LNCaP clone FGC (cell line): Measurements from ENCODE around the gene NARS2.

Source experiments
- DNase-seq: peaks from one replicate; pipeline ENCODE4 v3.0.0-alpha.2; 2011; ENCODE audit warnings: low read depth
- H3K4me3 ChIP-seq: 2 replicates; pipeline ENCODE4 v1.5.1; 2011; ENCODE audit warnings: mild to moderate bottlenecking, low read depth, low read length, control low read depth
- TF ChIP-seq, protein P1 (sequence below): IDR thresholded peaks from 2 replicates; pipeline ENCODE4 v1.5.1; 2012; ENCODE audit warnings: mild to moderate bottlenecking; ENCODE audit not compliant: control insufficient read depth, insufficient read depth; ENCODE audit errors: extremely low read depth

The NARS2 gene

DNA sequence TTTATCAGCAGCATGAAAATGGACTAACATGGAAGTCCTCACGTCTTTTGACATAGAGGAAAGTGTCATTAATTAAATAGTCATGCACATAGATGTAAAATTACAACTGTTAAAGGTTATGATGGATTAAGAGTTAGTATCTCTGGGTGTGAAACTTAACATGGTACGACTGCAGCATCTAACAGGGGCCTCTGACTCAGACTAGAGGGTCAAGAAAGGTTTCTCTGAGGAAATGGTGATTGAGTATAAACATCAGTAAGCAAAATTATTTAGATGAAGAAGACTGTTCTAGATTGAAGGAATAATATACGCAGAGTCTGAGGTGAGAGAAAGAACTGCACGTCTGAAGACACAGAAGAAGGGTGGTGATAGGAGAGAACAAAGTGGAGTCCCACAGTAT, 114.9 kb downstream of the NARS2 start:
- TF ChIP-seq, protein P1, sequence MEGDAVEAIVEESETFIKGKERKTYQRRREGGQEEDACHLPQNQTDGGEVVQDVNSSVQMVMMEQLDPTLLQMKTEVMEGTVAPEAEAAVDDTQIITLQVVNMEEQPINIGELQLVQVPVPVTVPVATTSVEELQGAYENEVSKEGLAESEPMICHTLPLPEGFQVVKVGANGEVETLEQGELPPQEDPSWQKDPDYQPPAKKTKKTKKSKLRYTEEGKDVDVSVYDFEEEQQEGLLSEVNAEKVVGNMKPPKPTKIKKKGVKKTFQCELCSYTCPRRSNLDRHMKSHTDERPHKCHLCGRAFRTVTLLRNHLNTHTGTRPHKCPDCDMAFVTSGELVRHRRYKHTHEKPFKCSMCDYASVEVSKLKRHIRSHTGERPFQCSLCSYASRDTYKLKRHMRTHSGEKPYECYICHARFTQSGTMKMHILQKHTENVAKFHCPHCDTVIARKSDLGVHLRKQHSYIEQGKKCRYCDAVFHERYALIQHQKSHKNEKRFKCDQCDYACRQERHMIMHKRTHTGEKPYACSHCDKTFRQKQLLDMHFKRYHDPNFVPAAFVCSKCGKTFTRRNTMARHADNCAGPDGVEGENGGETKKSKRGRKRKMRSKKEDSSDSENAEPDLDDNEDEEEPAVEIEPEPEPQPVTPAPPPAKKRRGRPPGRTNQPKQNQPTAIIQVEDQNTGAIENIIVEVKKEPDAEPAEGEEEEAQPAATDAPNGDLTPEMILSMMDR = no peak
- H3K4me3 ChIP-seq = no peak overlapping the region
- no peak for DNase-seq

DNA sequence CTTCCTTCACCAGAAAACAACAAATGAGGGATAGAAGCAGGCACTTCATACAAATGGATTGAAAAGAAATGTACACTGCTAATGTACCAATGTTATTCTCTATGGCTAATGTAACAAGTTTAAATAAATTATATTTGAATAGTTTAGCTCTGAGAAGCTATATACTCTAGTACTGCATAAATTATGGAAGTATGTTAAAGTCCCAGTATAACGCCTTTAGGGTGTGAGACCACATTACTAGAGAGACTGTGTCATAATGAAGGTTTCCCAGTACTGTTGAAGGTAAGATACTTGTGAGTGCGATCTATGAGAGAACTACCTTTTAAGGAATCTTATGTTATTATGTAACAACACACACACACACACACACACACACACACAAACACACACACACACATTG, 117.2 kb downstream of the NARS2 start:
- no peak for DNase-seq
- H3K4me3 ChIP-seq = no peak overlapping the region
- TF ChIP-seq, protein P1 = no peak

DNA sequence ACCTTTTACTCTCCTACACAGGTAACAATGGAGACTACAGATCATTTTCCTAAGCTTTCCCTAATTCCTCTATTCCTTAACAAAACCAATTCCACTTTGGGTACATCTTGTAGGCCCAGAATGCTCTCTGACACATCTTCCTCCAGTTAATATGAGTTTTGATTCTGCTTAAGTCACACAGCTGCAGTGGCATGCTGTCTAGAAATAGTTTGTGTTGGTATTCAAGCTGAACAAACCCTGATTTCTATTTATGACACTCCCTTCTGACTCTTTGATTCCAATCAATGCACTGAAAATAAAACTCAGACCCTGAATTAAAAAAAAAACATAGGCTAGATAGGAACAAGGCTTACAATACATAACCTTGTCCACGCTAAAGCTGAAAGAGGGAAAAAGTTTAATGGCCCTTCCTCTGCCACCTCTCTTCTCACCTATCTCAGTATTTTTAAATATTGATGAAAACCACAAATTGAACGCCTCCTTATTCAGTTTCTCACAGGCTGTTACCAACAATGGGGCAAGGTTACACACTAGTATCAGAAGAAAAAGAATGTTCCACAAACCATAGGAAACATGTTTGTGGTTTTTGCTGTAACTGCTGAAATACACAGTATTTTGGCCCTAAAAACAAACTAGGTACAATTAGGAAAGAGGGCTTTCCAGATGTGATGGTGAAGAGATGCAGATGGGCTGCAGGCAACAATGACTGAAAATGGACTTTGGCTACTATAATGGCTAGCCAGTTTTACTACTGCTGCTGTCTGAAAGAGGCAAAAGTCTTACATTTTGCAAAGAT, 121.3 kb downstream of the NARS2 start:
- TF ChIP-seq, protein P1 = no peak
- no peak for DNase-seq
- no peak overlapping the region for H3K4me3 ChIP-seq

DNA sequence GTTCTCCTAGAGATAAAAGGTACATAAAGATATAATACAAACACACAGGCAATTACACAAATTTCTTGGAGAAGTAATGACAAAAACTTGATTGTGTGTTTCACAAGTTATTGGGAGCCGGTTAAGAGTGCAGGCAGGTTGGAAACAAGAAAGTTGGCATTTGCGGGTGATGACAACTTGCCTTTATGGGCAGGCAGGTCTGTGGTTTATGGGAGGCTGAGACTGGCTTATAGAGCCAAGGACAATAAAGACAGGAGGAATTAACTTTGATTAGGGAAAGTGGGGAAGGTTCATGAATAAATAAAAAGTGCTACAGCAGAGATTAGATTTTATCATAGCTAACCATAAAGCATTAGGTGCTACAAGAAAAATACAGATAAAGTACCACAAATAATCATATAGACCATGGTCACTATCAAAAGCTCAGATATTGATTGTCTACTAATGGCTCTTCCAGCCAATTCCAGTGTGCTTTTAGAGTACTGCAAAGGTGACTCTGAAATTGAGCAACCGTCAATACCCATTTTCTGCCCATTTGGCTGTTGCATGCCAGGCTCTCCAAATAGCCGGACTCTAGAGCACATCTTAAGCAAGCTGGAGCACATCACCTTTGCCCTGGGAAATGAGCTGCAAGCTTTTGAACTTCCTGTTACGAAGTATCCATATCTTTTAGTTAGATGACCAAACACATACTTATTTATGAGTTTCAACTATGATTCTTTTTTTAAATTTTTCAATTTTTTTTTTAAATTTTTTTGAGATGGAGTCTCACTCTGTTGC, 123.1 kb downstream of the NARS2 start:
- peak; percentile 66 for DNase-seq
- TF ChIP-seq, protein P1 = no peak

DNA sequence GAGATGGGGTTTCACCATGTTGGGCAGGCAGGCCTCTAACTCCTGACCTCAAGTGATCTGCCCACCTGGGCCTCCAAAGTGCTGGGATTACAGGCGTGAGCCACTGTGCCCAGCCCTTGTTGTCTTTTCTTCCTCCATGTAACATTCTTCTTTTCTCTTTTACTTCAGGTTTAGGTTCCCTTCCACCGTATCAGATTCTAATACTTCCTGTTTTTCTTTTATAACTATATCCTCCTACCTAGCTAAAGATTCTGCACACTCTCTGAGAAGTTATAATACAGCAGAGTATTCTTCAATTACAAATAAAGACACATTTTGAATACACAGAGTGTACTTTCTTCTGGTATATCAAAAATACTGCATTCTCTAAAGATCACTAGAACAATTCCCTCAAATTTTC, 123.8 kb downstream of the NARS2 start:
- TF ChIP-seq, protein P1 = no peak
- no peak for DNase-seq
- H3K4me3 ChIP-seq = no peak overlapping the region

More for the DNA sequence above, 123.1 kb downstream of the NARS2 start:
- H3K4me3 ChIP-seq = no peak overlapping the region

DNA sequence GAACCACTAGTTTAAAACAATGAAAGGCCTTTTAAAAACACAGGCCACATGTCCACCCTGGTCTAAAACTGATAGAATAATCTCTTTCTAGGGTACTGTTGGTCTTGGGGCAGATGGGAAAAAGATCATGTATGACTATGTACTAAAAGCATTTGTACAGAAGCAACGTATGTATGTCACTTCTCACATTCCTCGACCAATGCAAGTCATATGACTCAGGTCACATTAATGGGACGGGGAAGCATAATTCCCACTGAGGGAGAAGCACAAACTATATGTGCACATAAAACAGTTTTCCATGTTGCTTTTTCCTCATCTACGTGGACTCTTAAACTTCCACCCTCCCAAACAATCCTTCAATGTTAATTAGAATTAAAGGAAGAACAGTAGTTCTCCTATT, 124.8 kb downstream of the NARS2 start:
- H3K4me3 ChIP-seq = no peak overlapping the region
- DNase-seq = no peak
- TF ChIP-seq, protein P1 = no peak
